Middle frontal gyrus (tissue), 1 donor: ENCODE results near the gene PIKFYVE.
"Not testable (repeated sequence)": the region's sequence is repeated elsewhere in the genome, so short reads cannot be mapped to it uniquely, and the experiment has no call there.

Source experiments
- DNase-seq: peaks from one replicate; pipeline ENCODE4 v3.0.0-alpha.2; 2015; ENCODE audit warnings: low spot score; ENCODE audit errors: extremely low spot score

The PIKFYVE gene

DNA sequence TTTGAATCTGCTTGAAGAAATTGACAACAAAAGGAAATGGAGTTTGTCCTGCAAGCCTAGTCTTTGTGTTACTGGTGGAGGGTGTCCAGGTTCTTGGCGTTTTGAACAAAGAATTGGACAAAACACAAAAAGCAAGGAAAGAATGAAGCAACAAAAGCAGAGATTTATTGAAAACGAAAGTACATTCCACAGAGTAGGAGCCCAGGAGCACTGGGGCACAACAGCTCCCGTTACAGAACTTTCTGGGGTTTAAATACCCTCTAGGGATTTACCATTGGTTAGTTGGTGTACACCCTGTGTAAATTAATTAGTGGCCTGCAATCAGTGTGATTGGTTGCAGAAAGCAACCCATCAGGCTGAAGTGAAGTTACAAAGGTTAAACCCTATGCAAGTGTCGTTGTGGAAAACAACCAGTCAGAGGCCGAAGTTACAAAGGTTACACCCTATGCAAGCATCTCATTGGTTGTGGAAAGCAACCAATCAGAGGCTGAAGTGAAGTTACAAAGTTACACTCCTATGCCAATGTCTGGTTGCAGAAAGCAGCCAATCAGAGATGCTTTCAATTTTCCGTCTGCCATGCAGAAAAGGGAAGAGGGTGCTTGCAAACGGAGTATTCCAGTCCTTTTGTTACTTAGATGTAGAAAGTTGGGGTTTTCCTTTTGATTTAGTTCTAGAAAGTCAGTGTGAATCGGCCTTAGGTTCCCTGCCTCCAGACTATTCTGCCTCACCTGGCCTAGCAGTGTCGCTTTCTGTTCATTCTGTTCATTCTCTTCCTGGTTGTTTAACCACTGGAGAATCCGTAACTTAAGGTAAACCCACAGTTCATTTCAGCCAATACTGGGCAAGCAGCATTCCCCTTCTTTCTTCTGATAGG lies 92.9 kb downstream of the PIKFYVE start:
- no peak for DNase-seq

DNA sequence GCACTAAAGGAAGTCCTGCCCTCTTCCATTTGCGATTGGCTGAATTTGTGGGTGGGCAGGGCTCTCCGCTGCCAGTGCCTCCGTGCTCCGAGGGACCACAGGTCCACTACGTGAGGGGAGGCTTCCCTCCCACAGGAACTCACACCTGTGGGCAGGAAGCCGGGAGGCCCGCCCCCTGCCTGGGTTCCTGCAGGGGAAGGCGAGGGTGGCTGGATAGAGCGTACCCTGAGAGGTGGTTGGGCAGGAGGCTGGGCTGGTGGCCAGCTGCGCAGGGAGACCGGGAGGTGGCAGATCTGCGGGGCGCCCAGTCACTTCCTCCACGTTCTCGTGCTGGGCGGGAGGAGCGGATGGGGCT lies 93.6 kb downstream of the PIKFYVE start:
- no peak for DNase-seq

DNA sequence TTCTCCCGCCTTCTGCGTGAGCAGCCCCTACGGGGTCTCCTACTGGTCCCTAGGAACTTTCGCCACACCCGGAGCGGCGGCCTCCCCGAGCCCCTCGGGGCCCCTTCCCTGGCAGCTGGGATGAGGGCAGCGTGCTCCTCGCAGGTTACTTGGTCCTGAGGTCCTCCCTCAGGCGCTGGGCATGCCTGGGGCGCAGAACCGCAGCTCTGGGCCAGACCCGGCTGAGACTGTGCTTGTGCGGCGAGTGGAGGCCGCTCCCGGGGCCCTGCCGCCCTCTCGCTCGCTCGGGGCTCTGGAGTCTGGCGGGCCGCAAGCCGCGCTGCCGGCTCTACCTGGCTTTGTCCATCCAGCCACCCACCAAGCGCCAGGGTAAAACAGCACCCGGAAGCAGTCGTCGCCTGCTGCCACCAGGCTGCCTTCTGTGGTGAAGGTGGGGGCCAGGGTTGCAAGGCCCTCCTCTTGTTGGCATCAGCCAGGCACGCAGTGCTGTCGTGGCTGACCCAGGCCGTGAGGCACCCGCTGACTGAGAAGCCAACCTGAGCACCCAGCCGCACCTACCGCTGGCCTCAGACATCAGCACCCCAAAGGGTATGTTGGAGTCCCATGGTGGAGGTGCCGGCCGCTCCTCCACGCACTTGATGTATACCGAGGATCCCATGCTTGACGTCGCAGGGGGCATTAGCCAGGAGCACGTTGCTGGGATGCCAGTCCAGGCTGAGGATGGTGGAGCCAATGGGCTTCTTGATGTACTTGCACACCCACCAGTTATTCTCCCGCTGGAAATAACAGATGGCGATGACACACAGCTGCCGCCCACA lies 94.4 kb downstream of the PIKFYVE start:
- no peak for DNase-seq

DNA sequence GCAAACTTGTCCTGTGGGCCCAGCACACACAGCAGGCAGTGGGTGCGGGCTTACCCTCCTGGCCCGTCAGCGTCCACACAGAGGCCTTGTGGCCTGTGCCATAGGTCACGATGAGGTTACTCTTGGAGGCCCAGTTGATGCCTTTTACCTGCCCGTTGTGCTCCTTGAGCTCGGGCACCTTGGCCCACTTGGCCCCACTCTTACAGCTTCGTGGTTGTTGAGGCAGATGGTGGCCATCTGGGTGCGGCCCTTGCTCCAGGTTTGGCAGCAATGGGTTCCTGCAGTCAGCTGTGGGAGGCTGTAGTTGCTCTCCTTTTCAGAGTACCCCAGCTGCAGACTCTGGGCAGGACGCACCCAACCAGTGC lies 95.0 kb downstream of the PIKFYVE start:
- DNase-seq, result no peak

DNA sequence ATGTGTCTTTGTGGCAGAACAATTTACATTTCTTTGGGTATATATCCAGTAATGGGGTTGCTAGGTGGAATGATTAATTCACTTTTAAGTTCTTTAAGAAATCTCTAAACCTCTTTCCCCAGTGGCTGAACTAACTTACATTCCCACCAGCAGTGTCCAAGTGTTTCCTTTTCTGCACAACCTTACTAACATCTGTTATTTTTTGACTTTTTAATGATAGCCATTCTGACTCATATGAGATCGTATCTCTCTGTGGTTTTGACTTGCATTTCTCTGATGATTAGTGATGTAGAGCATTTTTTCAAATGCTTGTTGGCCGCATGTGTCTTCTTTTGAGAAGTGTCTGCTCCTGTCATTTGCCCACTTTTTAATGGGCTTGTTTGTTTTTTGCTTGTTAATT lies 97.4 kb downstream of the PIKFYVE start:
- DNase-seq, result no peak

DNA sequence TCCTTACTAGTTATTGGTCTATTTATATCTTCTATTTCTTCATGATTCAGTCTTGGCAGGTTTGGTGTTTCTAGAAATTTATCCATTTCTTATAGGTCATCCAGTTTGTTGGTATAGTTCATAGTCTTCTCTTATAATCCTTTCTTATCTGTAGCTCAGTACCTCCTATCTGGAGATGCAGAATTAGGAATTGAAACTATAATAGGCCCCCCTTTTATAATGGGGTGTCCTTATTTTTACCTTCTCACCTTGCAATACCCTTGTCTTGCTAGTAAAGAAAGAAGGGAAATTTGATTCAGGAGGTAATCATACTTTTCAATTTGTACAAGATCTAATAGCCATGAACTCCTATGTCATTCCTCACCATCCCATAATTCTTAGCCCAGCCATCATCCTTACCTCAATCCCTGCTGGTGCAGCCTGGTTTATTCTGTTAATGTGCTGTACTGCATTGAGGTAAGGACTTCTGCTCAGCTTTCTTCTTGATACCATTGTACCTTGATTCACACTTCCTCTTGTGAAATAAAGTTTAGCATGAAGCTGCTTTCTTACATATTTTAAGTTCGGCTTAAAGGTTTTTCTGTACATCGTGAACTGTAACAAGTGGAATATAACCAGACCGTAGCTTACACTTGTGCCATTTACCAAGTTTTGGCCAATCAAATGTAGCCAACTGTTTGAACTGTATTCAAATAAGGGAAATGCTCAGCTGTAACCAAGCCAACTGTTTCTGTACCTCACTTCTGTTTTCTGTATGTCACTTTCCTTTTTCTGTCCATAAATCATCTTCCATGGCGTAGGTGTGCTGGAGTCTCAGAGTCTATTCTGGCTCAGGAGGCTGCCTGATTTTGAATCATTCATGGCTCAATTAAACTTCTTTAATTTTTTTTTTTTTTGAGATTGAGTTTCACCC lies 100.4 kb downstream of the PIKFYVE start:
- no peak for DNase-seq

DNA sequence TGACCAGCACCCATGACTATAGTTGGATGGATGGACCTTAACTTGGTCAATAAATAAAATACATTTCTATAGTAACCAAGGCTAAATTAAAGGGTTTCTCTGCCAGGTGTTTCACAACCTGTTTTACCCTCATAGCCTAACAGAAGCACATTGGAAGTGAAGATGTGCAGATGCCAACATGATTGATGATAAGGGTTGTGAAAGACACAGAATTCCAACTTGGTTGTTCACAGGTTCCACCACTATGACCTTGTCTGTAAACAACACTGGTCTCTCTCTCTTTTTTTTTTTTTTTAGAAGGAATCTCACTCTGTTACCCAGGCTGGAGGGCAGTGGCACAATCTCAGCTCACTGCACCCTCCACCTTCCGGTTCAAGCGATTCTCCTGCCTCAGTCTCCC lies 103.0 kb downstream of the PIKFYVE start:
- no peak for DNase-seq

DNA sequence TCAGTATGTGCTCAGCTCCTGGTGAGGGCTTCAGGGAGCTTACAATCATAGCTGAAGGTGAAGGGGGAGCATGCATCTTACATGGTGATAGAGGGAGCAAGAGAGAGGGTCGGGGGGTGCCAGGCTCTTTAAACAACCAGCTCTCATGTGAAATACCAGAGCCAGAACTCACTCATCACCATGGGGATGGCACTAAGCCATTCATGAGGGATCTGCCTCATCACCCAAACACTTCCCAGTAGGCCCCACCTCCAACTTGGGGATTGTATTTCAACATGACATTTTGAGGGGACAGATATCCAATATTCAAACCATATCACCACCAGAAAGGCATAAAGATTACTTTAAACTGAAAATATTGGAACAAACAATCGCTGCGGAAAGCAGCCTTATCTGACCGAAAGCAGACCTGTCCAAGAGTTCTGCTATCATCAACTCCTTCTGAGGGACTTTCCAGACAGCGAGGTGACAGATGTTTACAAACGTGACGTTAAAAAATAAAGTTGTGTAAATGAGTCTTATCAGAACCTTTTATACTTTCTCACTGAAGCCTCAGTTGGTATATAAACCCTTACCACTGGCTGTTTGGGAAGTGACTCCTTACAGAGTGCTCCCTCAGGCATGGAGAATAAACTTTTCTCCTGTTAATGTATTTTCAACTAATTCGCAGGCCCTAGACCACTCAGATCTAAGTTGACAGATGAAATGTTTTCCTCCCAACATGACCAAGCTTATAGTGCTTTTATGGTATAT lies 105.0 kb downstream of the PIKFYVE start:
- DNase-seq, result no peak

DNA sequence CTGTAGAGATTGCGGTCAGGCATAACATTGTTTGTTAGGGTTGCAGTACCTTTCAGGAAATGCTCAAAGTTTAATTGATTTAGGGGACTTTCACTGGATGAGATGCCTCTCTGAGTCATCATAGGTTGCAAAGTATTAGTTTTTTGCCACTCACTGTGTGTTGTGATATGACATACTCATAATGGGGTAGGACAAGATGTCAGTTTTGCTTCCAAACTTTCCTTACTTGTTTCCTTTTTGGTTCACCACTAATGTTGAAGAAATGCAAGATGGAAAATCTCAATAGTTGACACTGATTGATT lies 105.5 kb downstream of the PIKFYVE start:
- no peak for DNase-seq

DNA sequence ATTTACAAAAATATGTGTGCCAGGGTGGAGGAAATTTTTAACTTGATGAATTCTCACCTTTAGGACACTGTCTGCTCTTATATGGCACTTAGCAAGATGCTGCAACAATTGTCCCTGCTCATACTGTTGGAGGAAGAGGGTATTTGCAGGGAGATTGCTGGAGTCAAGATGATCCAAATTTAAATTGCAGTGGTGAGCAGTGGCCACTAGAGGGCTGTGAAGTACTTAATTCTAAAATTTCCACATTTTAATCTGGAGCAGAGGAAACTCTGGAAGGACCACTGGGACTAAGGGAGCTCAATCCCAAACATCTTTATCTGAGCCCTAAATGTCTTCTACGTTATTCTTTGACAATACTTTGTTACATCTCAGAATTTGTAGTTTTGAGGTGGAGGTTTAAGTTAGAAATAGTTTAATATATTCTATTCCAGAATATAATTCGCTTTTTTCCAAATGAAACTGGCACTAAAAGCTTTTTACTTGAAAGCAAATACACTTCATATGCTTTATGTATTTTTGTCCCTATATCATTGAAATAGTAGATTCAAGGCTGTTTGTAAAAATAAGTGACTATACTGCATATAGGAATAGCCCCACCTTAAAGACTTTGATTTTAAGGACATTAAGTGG lies 107.5 kb downstream of the PIKFYVE start:
- DNase-seq, result peak; percentile 36

DNA sequence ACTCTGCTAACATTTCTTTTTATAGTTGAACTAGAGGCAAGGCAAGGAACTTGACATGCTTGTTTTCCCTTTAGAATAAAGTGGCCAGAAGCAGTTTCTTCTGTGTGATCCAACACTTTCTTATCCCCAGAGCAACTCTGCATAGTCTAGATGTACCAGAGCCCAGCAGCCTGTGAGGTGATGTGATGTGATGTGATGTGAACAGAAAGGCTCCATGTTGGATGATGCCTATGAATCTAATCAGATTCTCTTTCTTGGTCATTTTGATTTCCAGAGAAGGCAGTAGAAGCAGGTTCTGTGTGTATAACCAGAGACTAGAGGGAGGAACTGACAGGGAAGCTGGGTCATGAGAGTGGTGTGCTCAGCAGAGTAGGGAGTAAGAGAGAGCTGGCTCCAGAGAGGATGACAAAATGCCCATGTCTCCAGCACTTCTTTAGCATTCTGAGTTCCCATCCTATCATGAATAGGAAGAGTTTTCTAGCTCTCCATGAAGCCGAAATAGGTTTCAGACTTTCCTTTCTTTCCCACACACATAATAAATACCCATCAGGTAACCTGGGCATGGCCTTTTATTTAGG lies 109.5 kb downstream of the PIKFYVE start:
- no peak for DNase-seq

DNA sequence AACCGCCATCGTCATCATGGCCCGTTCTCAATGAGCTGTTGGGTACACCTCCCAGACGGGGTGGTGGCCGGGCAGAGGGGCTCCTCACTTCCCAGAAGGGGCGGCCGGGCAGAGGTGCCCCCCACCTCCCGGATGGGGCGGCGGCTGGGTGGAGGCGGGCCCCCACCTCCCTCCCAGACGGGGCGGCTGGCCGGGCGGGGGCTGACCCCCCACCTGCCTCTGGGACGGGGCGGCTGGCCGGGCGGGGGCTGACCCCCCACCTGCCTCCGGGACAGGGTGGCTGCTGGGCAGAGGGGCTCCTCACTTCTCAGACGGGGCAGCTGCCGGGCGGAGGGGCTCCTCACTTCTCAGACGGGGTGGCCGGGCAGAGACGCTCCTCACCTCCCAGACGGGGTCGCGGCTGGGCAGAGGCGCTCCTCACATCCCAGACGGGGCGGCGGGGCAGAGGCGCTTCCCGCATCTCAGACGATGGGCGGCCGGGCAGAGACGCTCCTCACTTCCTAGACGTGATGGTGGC lies 111.3 kb downstream of the PIKFYVE start:
- DNase-seq, result not testable (repeated sequence)

DNA sequence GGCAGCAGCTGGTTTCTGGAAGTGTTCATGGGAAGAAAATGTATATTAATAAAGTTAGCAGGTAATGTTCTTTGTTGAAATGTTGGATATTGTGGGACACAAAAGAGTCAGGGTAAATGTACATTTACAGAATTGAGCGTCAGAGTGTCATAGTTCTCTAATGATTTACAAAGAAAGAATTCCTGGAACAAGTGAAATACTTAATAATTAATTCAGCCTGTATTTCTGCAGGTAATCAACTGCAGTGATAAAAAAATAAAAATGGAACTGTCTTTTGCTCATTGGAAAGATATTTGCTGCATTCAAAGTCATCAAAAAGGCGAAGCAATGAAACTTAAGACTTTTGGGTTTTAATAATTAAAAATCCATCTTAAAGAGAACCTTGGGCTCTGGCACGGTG lies 113.1 kb downstream of the PIKFYVE start:
- DNase-seq, result no peak

DNA sequence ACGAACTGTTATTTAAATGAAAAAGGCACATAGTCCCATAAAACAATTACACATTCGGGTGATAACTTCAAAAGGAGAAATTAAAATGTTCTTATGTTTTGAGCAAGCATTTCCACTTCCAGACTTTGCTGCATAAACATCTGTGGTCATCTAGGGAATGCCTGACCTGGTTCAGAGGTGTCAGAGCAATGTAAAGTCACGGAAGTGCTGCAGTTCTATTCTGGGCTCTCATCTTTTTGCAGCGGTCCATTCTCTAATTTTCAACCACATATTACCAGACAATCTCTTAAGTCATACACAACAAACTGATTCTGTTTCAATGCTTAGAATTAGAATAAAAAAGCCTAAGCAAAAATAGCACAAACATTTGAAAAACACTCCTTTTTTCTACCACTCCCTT lies 118.6 kb downstream of the PIKFYVE start:
- DNase-seq, result no peak

DNA sequence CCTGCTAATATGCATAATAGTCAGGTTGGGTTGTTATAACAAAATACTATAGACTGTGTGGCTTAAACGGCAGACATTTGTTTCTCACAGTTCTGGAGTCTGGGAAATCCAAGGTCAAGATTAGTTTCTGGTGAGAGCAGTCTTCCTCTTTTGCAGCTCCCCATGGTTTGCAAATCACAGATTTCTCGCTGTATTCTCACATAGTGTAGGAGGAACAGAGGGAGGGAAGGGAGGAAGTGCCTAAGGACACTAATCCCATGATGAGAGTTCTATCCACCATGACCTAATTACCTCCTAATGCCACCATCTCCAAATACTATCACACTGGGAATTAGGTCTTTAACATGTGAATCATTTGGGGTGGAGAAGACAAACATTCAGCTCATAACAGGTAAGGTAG lies 120.5 kb downstream of the PIKFYVE start:
- no peak for DNase-seq

DNA sequence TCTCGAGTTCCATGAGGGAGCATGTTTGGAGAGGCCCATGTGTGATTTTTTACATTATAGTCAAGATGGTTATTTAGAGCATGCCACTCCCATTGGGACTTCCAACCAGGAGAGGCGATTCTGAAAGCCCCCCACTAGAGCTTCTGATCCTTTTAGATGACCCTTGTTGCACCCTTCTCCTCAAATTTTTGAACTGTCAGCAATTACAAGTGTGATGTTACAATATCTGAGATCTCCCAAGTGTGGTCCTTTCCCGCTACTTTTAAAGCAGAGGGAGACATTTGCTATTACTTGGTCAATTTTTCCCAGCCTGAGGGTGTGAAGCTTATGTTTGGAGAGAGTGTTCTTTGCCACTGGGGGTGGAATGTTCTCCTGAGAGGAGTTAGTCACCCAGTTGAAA lies 123.9 kb downstream of the PIKFYVE start:
- no peak for DNase-seq

DNA sequence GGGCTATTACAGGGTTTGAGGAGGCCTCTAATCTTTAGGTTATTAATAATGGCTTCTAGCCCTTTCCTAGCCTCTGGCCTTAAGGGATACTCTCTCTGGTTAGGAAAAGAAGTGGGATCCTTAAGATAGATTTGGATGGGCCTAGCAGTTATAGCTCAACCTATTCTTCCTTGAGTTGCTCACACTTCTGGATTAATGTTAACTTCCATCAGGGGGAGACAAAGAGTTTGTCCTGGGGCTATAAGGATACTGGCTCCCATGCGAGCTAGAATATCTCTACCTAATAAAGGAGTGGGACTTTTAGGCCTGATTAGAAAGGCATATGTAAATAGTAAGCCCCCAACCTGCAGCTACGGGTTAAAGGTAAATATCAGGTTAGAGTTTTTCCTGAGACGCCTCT lies 126.2 kb downstream of the PIKFYVE start:
- DNase-seq, result no peak

DNA sequence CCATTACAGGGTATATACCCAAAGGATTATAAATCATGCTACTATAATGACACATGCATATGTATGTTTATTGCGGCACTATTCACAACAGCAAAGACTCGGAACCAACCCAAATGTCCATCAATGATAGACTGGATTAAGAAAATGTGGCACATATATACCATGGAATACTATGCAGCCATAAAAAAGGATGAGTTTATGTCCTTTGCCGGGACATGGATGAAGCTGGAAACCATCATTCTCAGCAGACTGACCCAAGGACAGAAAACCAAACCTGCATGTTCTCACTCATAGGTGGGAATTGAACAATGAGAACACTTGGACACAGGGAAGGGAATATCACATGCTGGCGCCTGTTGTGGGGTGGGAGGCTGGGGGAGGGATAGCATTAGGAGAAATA lies 130.7 kb downstream of the PIKFYVE start:
- not testable (repeated sequence) for DNase-seq

DNA sequence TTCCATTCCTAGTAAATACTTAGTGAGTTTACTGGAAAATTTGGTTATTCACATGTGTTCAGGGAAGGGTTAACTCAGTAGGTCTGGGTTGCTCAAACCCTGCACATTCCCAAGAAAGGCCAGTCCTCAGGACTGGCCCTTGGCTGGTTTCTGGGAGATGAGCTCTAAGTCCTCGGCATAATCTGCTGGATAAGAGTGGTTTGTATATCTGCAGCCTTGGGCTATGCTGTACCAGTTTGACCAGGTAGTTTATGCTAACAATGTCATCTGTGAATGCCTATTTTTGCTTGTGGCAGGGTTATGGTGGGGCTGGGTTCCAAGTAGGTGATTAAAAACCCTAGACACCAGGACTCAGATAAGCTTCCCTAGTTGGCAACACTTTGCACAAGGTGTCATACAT lies 133.1 kb downstream of the PIKFYVE start:
- no peak for DNase-seq
